Effector memory CD4-positive, alpha-beta T cell (primary cell): ENCODE results near the gene AMOT.

Source experiments
- DNase-seq, 3 donors: peaks; one replicate each; pipeline ENCODE4 v3.0.0-alpha.2; 2020
- H3K27ac ChIP-seq: 2 replicates; pipeline ENCODE4 v1.7.0; 2013; ENCODE audit warnings: mild to moderate bottlenecking, low read length, moderate library complexity; ENCODE audit not compliant: insufficient read depth, poor library complexity, severe bottlenecking
- H3K27me3 ChIP-seq: replicated peaks from 2 replicates; pipeline ENCODE4 v1.7.0; 2013; ENCODE audit warnings: mild to moderate bottlenecking, low read length; ENCODE audit not compliant: insufficient read depth, control insufficient read depth, poor library complexity, severe bottlenecking
- H3K36me3 ChIP-seq: 2 replicates; pipeline ENCODE4 v1.7.0; 2013; ENCODE audit warnings: mild to moderate bottlenecking, low read length, moderate library complexity; ENCODE audit not compliant: control insufficient read depth, insufficient read depth
- H3K4me1 ChIP-seq: 2 replicates; pipeline ENCODE4 v1.7.0; 2013; ENCODE audit warnings: low read length, mild to moderate bottlenecking; ENCODE audit not compliant: control insufficient read depth, insufficient read depth, poor library complexity, severe bottlenecking
- H3K4me3 ChIP-seq: 2 replicates; pipeline ENCODE4 v1.7.0; 2013; ENCODE audit warnings: low read length, low read depth, mild to moderate bottlenecking; ENCODE audit not compliant: insufficient read depth, poor library complexity, severe bottlenecking
- H3K9me3 ChIP-seq: 2 replicates; pipeline ENCODE4 v1.7.0; 2013; ENCODE audit warnings: mild to moderate bottlenecking, low read length, moderate library complexity; ENCODE audit not compliant: control insufficient read depth
- total RNA-seq, 3 donors: gene quantifications; one replicate each; lab custom pipeline; 2026; lab: John Stamatoyannopoulos, UW

Gene AMOT, protein sequence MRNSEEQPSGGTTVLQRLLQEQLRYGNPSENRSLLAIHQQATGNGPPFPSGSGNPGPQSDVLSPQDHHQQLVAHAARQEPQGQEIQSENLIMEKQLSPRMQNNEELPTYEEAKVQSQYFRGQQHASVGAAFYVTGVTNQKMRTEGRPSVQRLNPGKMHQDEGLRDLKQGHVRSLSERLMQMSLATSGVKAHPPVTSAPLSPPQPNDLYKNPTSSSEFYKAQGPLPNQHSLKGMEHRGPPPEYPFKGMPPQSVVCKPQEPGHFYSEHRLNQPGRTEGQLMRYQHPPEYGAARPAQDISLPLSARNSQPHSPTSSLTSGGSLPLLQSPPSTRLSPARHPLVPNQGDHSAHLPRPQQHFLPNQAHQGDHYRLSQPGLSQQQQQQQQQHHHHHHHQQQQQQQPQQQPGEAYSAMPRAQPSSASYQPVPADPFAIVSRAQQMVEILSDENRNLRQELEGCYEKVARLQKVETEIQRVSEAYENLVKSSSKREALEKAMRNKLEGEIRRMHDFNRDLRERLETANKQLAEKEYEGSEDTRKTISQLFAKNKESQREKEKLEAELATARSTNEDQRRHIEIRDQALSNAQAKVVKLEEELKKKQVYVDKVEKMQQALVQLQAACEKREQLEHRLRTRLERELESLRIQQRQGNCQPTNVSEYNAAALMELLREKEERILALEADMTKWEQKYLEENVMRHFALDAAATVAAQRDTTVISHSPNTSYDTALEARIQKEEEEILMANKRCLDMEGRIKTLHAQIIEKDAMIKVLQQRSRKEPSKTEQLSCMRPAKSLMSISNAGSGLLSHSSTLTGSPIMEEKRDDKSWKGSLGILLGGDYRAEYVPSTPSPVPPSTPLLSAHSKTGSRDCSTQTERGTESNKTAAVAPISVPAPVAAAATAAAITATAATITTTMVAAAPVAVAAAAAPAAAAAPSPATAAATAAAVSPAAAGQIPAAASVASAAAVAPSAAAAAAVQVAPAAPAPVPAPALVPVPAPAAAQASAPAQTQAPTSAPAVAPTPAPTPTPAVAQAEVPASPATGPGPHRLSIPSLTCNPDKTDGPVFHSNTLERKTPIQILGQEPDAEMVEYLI
- 4.0 to 6.8 (median 5.3) reads per million in 3 donors for total RNA-seq

DNA sequence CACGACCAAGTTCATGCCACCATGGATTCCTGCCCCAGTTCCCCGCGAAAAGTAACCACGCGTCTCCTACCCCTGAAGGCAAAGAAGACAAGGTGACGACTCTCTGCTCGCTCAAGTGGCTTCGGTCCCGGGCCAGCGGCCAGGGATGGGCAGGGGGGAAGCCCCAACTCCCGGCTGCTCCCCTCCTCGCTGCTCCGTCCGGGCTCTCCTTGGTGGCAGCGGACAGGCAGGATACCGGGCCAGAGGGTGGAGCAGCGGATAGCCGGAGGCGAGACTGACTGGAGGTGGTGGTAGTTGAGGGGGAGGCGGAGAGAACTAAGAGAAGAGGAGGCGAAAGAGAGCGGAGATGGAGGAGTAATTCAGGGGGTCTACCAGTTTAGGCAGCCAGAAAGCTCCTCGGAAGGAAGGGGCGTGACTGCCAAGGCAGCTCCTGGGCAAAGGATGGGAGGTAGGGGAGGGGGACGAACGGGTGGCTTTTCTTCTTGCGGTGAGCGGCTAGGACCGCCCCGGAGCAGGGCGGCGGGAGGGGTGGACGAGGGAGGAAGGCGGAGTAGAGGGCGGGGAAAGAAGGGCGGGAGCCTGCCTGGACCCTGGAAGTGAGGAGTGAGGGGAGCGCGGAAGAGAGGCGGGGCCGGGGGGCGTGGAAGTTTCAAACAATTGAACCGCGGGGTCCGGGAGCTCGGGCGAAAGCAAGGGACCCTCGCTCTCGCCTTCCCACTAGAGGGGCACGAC is at the start of gene AMOT:
Gene AMOT (minus strand): TSS at position 450 of the 732 bp plus-strand sequence. CDS start 17,705 bp downstream, outside the sequence.
- Histone ChIP-seq H3K9me3 (no peaks in the 10 kb centered on the region), H3K27me3 (no peaks in the 10 kb centered on the region), H3K36me3 (no peaks in the 10 kb centered on the region), H3K4me1 (no peaks in the 10 kb centered on the region), H3K4me3 (peak within 1 kb of the TSS; percentile 75), H3K27ac (peak within 1 kb of the TSS; percentile 26)
- peak; percentile 55 to 67 (median 65) for DNase-seq

GRCh38 chrX:112889400-112889799 is 48.8 kb upstream of the AMOT start:
- no peaks in the 10 kb centered on the region for H3K27me3 ChIP-seq
- no peaks in the 10 kb centered on the region for H3K9me3 ChIP-seq
- no peaks in the 10 kb centered on the region for H3K36me3 ChIP-seq
- H3K4me3 ChIP-seq = no peak overlapping the region
- no peak for DNase-seq
- no peak overlapping the region for H3K27ac ChIP-seq
- H3K4me1 ChIP-seq = no peaks in the 10 kb centered on the region

DNA sequence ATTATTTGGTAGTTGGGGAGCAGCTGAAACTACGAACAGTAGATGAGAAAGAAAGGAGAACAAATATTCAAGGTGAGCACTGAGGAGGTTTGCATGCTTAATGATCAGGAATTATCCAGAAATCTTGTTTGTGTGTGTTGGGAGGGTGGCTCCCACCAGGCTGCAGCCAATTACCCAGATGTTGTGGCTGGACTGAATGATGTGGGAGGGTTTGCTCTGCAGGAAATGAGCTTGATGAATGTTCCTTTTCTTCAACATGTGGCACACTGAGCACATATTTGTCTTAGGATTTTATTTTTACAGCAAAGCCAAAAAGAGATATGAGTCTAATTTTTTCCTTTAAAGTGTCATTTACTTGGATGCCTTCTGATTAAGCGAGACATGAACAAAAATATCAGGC is 48.3 kb upstream of the AMOT start:
- no peaks in the 10 kb centered on the region for H3K27me3 ChIP-seq
- H3K9me3 ChIP-seq = no peaks in the 10 kb centered on the region
- H3K36me3 ChIP-seq = no peaks in the 10 kb centered on the region
- H3K4me1 ChIP-seq = no peaks in the 10 kb centered on the region
- H3K4me3 ChIP-seq = no peak overlapping the region
- no peak for DNase-seq
- no peak overlapping the region for H3K27ac ChIP-seq

- DNase-seq = no peak
- H3K4me1 ChIP-seq = no peaks in the 10 kb centered on the region
These were observed 37.1 kb upstream of the AMOT start for GRCh38 chrX:112877771-112878173.

DNA sequence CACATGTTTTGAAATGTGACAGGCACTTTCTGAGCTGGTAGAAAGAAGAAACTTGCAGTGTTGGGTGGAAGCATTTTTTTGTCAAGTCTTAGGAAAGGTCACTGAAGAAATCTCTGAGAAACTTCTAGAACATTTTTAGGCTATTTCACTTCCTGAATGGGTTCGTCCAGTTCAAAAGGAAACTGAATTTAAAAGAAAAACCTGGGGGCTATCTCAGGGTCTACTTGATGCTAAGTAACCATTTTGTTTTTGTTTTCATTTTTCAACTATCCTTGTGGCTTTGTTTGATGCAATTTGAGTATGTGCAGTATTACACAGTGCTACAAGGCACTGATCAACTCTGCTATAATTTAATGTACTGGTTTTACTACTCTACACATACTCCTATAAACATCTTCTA is 34.0 kb upstream of the AMOT start:
- H3K9me3 ChIP-seq = no peaks in the 10 kb centered on the region
- no peak overlapping the region for H3K4me3 ChIP-seq
- DNase-seq = no peak

More at GRCh38 chrX:112877771-112878173, 37.1 kb upstream of the AMOT start:
- H3K27me3 ChIP-seq = no peaks in the 10 kb centered on the region
- no peaks in the 10 kb centered on the region for H3K36me3 ChIP-seq
- H3K4me3 ChIP-seq = no peak overlapping the region
- H3K9me3 ChIP-seq = no peaks in the 10 kb centered on the region
- H3K27ac ChIP-seq = no peak overlapping the region

DNA sequence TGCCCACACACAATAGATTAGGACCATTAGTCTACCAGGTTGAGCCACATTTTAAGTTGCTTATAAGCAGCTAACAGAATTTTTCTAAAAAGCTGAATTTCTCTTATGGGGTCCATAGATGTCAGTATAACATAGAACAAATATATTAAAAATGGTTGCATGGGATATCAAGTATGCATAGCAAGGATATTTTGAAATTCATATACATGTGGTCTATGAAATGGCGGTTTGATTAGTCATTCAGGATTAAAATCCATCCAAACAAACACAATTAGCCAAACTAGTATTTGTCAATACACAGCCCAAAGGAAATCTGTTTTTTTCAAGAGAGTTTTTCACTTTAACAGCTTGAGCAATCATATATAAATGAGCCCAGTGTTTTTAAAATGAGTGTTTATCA is 33.5 kb upstream of the AMOT start:
- no peaks in the 10 kb centered on the region for H3K9me3 ChIP-seq
- H3K27me3 ChIP-seq = no peaks in the 10 kb centered on the region
- no peak overlapping the region for H3K27ac ChIP-seq
- no peaks in the 10 kb centered on the region for H3K4me1 ChIP-seq
- DNase-seq = no peak
- no peaks in the 10 kb centered on the region for H3K36me3 ChIP-seq
- no peak overlapping the region for H3K4me3 ChIP-seq

More for the DNA sequence above, 34.0 kb upstream of the AMOT start:
- no peaks in the 10 kb centered on the region for H3K4me1 ChIP-seq
- H3K27ac ChIP-seq = no peak overlapping the region
- H3K36me3 ChIP-seq = no peaks in the 10 kb centered on the region
- no peaks in the 10 kb centered on the region for H3K27me3 ChIP-seq

DNA sequence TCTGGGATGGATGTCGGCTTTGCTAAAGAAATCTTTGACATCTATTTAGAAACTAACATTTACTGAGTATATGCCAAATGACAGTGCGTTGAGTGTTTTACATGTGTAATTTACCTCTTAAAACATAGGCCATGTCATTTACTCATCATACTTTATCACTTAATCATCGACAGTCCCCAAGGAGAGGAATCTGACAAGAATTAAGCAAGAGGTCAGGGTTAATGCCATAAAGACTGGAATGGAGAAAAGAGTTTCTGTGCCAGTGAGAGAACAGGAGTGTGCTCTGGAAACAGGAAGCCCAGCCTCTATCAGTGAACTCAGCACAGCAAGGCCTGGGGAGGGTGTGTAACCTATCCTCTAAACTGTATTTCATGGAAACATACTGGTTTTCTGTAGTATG is 28.0 kb upstream of the AMOT start:
- H3K4me3 ChIP-seq = no peak overlapping the region
- no peak overlapping the region for H3K27ac ChIP-seq
- no peak for DNase-seq
- no peaks in the 10 kb centered on the region for H3K4me1 ChIP-seq
- H3K27me3 ChIP-seq = no peaks in the 10 kb centered on the region
- H3K36me3 ChIP-seq = no peaks in the 10 kb centered on the region
- no peaks in the 10 kb centered on the region for H3K9me3 ChIP-seq

- Histone ChIP-seq H3K4me3 (no peak overlapping the region), H3K27me3 (no peaks in the 10 kb centered on the region), H3K36me3 (no peaks in the 10 kb centered on the region), H3K9me3 (no peaks in the 10 kb centered on the region), H3K4me1 (no peaks in the 10 kb centered on the region), H3K27ac (no peak overlapping the region)
- DNase-seq = no peak
These were observed 26.9 kb upstream of the AMOT start for GRCh38 chrX:112867570-112867969.

DNA sequence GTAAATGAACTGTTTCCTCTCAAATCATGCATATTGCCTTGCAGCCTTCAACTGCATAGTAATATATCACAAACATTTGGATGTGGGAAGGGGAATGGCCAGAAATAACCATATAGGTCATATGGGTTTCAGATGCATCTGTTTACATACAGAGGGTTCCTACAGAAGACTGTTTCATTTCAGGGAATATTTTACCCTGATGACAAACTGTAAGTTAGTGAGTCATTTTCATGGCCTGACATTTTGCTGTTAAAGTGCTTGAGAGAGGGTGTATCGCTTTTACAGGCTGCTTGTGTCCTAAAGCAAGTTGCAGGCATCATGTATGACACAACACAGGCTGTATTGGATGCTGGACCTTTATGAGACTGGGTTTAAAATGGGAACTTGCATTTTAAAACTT is 25.5 kb upstream of the AMOT start:
- no peak overlapping the region for H3K27ac ChIP-seq
- no peaks in the 10 kb centered on the region for H3K4me1 ChIP-seq
- H3K4me3 ChIP-seq = no peak overlapping the region
- no peak for DNase-seq
- no peaks in the 10 kb centered on the region for H3K27me3 ChIP-seq
- H3K9me3 ChIP-seq = no peaks in the 10 kb centered on the region
- no peaks in the 10 kb centered on the region for H3K36me3 ChIP-seq
